Tibial artery (tissue), 4 donors: Measurements from ENCODE around the gene MLYCD.
"Not testable (repeated sequence)": the region's sequence is repeated elsewhere in the genome, so short reads cannot be mapped to it uniquely, and the experiment has no call there.

Experiments used
- DNase-seq, 2 donors: peaks; one replicate each; pipeline ENCODE4 v3.0.0-alpha.2; 2019
- H3K27ac ChIP-seq, 2 donors: fragments of 200-600 bp; sonication (generic) in 1 of 2; 1 replicate in 1 of 2; 2 replicates in 1 of 2; pipeline ENCODE4 v1.5.1; 2018 to 2019; ENCODE audit warnings: mild to moderate bottlenecking in 1 of 2
- H3K27me3 ChIP-seq, 2 donors: fragments of 200-600 bp; sonication (generic) in 1 of 2; one replicate each; pipeline versions ENCODE4 v1.5.1 to v1.6.0; 2016 to 2019
- H3K36me3 ChIP-seq, 3 donors: fragments of 200-600 bp; sonication (generic) in 2 of 3; one replicate each; pipeline ENCODE4 v1.5.1; 2016 to 2019; ENCODE audit warnings: mild to moderate bottlenecking in 2 of 3
- H3K4me1 ChIP-seq, 4 donors: fragments of 200-600 bp; sonication (generic) in 2 of 4; 1 replicate in 3 of 4; 2 replicates in 1 of 4; pipeline ENCODE4 v1.5.1; 2016 to 2019
- H3K4me3 ChIP-seq, 2 donors: fragments of 200-600 bp; sonication (generic) in 1 of 2; 1 replicate in 1 of 2; 2 replicates in 1 of 2; pipeline ENCODE4 v1.5.1; 2018 to 2019; ENCODE audit warnings: mild to moderate bottlenecking in 2 of 2
- H3K9me3 ChIP-seq, 3 donors: fragments of 200-600 bp; sonication (generic) in 1 of 3; one replicate each; pipeline ENCODE4 v1.5.1; 2016 to 2019
- intact Hi-C: fragments of 100-400 bp; cut with DNase I; formaldehyde crosslinking; loops from one replicate; pipeline ENCODE4 v1.15.0; 2023; ENCODE audit warnings: low total_unique reads
- TF ChIP-seq, protein P1 (sequence below), 2 experiments: fragments of 200-600 bp in 1 of 2; fragments of 450-650 bp in 1 of 2; IDR thresholded peaks; one replicate each; pipeline ENCODE4 v1.5.1; 2017 to 2019; ENCODE audit warnings: antibody characterized with exemption in 2 of 2, mild to moderate bottlenecking in 1 of 2, moderate library complexity in 1 of 2

The MLYCD gene

DNA sequence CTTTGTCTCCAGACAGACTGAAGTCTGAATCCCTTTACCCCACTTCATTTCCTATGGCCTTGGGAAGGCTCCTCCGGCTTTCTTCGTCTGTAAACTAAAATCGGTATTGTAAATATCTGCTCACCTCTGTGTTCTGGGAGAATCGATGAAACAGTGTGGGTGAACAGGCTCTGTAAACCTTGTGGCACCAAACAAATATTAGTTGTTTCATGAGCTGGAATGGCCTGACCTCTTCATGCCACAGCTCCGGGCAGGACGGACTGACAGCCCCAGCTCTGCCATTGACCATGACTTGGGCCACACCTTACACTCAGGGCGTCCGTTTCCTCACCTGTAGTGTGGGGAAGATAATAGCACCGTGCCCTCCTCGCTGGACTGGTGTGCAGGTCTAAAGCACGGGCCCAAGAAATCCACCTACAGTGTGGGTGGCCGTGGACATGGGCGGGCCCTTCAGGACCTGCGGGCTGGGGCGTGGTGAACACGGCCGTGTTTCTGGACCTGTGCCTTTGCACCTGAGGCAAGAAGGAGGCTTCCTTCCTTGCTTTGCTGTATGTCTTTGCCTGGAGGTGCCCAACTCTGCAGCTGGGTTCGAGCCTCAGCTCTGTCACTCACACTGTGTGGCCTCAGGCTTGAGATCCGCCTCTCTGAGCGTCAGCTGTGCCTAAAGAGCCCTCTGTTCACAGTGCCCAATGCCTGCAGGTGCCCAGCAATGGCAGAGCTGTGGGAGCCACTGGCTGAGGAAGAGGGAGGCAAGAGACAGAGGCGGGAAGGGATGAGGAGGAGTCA, 48.1 kb downstream of the MLYCD start:
- intact Hi-C loops: no loop called here
- no peak overlapping the region for H3K27ac ChIP-seq
- no peak for DNase-seq
- H3K27me3 ChIP-seq: no peaks in the 10 kb centered on the region
- TF ChIP-seq, protein P1, sequence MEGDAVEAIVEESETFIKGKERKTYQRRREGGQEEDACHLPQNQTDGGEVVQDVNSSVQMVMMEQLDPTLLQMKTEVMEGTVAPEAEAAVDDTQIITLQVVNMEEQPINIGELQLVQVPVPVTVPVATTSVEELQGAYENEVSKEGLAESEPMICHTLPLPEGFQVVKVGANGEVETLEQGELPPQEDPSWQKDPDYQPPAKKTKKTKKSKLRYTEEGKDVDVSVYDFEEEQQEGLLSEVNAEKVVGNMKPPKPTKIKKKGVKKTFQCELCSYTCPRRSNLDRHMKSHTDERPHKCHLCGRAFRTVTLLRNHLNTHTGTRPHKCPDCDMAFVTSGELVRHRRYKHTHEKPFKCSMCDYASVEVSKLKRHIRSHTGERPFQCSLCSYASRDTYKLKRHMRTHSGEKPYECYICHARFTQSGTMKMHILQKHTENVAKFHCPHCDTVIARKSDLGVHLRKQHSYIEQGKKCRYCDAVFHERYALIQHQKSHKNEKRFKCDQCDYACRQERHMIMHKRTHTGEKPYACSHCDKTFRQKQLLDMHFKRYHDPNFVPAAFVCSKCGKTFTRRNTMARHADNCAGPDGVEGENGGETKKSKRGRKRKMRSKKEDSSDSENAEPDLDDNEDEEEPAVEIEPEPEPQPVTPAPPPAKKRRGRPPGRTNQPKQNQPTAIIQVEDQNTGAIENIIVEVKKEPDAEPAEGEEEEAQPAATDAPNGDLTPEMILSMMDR (IDR thresholded peaks at IDR 0.05): no peak
- H3K4me3 ChIP-seq: no peak overlapping the region
- no peaks in the 10 kb centered on the region for H3K4me1 ChIP-seq
- H3K36me3 ChIP-seq: peaks cover 0 to 10% (median 0%) of the 10 kb centered on the region in 3 donors
- H3K9me3 ChIP-seq: no peaks in the 10 kb centered on the region

DNA sequence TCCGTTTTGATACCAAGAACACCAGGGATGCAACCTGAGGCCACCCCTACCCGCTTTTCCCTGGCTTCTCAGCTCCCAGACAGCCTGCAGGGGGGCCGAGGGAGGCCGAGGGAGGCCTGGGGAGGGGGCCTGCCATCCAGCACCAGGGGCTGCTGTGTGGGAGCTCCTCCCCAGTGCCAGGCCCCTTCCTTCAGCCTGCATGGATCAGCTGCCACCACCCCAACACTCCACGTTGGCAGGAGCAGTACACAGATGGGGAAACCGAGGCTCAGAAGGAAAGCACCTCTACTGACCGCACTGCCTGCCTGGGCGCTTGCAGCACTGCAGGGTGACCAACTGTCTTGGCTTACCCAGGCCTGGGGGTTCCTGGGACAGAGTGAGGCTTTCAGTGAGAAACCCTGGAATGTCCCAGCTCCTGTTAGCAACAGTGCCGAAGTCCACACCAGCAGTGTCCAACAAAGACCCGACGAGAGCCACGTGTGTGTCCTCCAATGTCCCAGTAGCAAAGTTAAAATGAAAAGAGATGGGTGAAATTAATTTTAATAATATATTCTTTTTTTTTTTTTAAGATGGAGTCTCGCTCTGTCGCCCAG, 48.8 kb downstream of the MLYCD start:
- H3K36me3 ChIP-seq: peaks cover 0 to 10% (median 0%) of the 10 kb centered on the region in 3 donors
- H3K9me3 ChIP-seq: no peaks in the 10 kb centered on the region
- no peak for DNase-seq
- no peaks in the 10 kb centered on the region for H3K27me3 ChIP-seq
- TF ChIP-seq, protein P1 (IDR thresholded peaks at IDR 0.05): no peak
- no peak overlapping the region for H3K27ac ChIP-seq
- H3K4me1 ChIP-seq: peaks cover 0 to 7% (median 5%) of the 10 kb centered on the region in 4 donors
- intact Hi-C loops: no loop called here
- H3K4me3 ChIP-seq: no peak overlapping the region

DNA sequence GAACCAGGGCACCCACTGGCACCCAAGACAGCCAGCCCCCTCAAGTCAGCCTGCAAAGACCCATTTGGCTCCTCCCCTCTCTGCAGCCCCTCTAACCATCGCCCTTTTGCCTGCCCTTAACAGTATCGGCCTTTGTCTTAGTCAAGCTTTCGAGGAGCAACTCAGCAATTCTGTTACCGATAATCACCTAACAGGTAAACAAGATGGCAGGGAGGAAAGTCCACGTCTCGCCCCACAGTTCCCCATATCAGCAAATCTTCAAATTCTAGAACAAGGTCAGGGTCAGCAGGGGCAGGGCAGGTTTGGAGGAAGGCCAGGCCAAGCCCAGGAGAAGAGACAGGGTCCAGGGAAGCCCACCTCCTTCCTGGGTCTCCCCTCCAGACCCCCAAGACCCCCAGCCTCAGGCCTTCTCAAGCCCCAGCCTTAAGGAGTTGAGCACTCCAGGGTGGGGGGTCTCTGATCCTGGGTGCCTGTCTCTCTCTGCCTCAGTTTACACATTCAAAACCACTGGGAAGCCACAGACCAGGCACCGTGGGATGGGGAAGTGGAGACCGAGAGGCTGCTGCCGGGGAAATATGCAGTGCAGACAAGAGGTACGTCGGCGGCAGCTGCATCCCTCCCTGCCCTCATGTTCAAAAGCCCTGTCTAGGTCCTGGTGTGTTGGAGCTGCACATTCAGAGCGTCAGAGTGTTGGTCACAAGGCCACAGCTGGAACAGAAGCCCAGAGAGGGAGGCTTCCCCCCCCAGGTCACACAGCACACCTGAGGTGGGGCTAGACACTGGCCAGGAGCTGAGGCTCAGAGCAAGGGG, 50.2 kb downstream of the MLYCD start:
- TF ChIP-seq, protein P1 (IDR thresholded peaks at IDR 0.05): no peak
- Histone ChIP-seq H3K27me3 (no peaks in the 10 kb centered on the region), H3K4me1 (peaks cover 0 to 20% (median 12%) of the 10 kb centered on the region in 4 donors), H3K27ac (no peak overlapping the region), H3K4me3 (no peak overlapping the region), H3K9me3 (no peaks in the 10 kb centered on the region), H3K36me3 (peaks cover 0 to 10% (median 0%) of the 10 kb centered on the region in 3 donors)
- no peak for DNase-seq
- intact Hi-C loops: no loop called here

DNA sequence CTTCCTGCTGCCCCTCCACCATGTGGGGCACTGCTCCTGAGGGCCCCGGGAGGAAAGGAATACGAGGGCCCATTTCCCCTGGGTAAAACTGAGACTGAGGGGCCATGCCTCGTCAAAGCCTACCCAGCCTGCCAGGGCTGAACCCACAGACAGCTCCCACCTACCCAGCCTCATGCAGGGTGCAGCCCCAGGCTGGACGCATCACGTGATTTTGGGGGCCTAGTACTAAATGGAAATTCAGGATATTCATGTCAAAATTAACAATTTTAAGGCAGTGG, 50.7 kb downstream of the MLYCD start:
- Histone ChIP-seq H3K36me3 (peaks cover 0 to 10% (median 0%) of the 10 kb centered on the region in 3 donors), H3K4me1 (peaks cover 0 to 25% (median 17%) of the 10 kb centered on the region in 4 donors), H3K27ac (no peak overlapping the region), H3K4me3 (no peak overlapping the region), H3K9me3 (no peaks in the 10 kb centered on the region), H3K27me3 (no peaks in the 10 kb centered on the region)
- DNase-seq: no peak
- TF ChIP-seq, protein P1 (IDR thresholded peaks at IDR 0.05): no peak
- intact Hi-C loops: no loop called here

DNA sequence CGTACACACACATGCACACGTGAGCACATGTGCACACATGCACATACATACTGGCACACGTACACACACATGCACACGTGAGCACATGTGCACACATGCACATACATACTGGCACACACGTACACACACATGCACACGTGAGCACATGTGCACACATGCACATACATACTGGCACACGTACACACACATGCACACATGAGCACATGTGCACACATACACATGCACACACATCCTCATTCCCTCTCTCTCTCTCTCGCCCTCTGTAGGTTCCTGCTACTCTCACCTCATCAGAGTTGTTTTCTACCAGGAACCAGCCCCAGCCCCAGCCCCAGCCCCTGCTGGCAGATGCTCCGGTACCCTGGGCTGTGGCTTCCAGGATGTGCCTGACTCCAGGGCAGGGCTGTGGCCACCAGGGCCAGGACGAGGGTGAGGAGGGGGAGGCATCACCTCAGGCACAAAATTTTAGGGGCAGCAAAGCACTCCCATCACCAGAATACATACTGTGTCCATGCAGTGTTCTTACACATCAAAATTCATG, 52.0 kb downstream of the MLYCD start:
- intact Hi-C loops, H3K27me3 ChIP-seq, DNase-seq, H3K4me3 ChIP-seq, H3K9me3 ChIP-seq, H3K27ac ChIP-seq: not testable (repeated sequence)
- H3K36me3 ChIP-seq: peaks cover 0 to 10% (median 0%) of the 10 kb centered on the region in 3 donors
- H3K4me1 ChIP-seq: peaks cover 0 to 32% (median 25%) of the 10 kb centered on the region in 4 donors
